SHP77 (cell line): ENCODE measurements around the gene AP1G2.
A peak's percentile ranks its signal among the peaks of the same experiment; 100 is the strongest.

Experiments used
- DNase-seq, 2 experiments: peaks; one replicate each; lab custom pipeline; 2025; lab: John Stamatoyannopoulos, UW

AP1G2 gene

DNA sequence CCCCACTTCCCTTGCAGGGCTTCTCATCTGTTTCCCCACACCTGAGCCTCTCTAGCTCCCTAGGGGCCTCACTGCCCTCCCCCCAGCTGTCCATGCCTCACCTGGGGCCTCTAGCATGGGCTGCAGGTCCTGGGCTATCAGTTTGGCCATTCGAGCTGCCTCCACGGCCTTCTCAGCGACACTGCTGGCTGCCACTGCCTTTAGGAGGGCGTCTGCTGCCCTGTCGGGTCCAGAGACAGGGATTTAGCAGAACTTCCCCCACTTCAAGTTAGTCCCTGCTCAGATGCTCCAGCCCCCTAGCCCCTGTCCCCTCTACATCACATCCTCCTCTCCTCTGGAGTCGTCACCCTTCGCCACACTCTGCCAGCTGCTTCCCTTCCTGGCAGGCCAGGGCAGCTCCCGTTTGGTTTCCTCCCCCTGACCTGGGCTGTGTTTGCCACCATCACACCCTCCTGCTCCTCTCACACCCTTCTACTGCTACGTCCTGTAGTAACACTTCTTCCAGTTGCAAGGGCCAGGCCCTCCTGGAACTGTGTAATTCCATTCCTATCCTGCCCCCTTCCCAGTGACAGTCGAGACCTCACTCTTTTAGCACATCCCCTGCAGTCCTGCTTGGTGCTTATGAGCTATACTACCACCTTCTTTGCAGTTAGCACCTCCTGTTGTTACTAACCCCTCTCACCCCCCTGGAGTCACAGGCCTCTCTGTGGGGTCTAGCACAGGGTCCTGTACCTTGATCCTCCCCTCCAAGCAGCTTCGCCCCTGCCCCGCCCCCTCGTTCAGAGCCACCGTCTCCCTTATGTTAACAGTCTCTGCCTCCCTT, 4.3 kb upstream of the AP1G2 start:
- DNase-seq, result peak in 1 of 2 experiments; percentile 15

- DNase-seq, result no peak
These were observed 3.4 kb upstream of the AP1G2 start for GRCh38 chr14:23570806-23571483.

- DNase-seq, result peak in 1 of 2 experiments; percentile 23
These were observed 2.0 kb upstream of the AP1G2 start for GRCh38 chr14:23569443-23570151.

DNA sequence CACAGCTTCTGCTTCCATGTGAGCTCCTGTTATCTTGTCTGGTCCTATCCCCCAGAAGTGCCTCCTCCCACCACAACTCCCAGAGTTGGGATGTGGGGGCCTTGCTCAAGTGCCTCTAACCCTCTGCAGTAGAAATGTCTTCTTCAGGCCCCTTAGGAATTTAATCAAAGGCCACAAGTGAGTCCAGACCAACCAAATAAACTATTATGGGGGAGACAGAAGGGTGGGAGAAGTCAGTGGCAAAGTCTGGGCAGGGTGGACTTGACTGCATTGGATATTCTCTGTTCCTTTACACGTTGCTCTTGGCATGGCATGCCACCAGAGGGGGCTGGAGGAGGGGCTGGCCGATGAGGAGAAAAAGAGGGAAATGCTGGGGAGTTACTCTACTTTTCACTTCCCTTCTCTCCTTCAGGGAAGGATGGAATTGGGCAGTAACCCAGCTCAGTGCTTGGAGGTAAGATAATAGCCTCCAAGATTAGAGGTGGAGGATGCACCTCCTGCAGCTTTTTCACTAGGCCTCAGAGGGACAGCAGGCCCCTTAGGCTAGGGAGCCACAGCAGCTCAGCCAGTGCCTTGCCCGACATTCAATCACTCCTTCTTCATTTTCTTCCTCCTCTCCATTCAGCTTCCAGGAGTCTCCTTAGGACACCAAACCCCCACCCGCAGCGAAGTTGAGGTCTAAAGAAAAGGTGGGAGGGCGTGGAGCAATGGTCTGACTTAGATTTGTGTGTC, 1.2 kb upstream of the AP1G2 start:
- peak; percentile 34 to 66 for DNase-seq

DNA sequence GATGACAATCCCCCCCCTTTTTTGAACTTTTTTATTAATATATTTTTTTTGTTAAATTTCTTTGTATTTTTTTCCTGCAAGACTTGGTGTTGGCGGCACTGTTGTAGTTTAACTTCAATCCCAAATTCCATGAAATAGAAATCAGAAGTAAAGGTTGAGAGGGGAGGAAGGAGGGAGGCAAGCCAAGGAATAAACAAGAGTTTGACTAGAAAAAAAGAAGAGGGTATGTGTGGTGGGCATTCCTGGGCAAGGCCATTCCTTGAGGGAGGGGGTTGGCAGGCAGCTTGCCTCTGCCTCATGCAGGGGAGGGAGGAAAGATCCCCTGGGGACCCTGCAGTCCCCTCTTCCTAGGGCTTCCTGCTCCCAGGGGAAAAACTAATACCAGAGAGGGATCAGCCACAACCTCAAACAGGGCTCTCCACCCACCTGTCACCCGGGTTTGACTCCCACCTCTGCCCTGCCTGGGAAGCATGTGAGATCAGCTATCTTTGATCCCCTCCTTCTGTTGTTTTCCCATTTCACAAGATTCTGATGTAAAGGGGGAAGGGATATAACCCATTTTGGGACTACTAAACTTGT, 519 bp upstream of the AP1G2 start:
- no peak for DNase-seq

- DNase-seq, result peak in 1 of 2 experiments; percentile 21
These were observed 809 bp downstream of the AP1G2 start for GRCh38 chr14:23566778-23567185.

DNA sequence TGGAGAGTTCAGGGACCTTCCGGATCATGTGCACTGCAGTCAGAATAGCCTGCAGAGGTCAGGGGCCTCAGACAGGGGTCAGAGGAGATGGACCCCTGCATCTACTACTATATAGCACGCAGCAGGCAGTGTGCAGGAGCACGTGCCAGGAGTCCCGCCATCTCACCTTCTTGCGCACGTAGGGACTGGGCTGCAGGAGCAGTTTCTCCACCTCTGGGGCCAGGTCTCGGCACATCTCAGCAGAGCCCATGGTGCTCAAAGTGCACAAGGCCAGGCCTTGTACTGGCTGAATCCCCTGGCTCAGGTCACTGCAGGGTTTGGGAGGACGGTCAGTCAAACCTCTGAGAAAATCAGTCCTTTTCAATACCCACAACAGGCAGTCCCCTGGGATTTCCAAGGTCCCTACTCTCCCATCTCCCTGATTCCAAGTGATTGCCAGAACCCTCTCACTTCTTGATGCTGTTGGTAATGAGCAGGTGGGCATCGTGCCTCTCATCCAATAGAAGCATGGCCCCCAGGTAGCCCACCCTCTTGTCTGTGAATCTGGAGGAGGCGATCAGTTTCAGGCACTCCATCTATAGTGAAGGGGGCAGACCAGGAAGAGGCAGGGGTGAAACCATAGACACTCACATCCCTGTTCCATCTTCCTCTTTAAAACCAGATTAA, 1.3 kb downstream of the AP1G2 start:
- DNase-seq, result no peak

- no peak for DNase-seq
These were observed 2.0 kb downstream of the AP1G2 start for GRCh38 chr14:23565626-23566025.

GRCh38 chr14:23564876-23565275, 2.7 kb downstream of the AP1G2 start:
- DNase-seq, result no peak

GRCh38 chr14:23564181-23564812, 3.3 kb downstream of the AP1G2 start:
- DNase-seq, result no peak

DNA sequence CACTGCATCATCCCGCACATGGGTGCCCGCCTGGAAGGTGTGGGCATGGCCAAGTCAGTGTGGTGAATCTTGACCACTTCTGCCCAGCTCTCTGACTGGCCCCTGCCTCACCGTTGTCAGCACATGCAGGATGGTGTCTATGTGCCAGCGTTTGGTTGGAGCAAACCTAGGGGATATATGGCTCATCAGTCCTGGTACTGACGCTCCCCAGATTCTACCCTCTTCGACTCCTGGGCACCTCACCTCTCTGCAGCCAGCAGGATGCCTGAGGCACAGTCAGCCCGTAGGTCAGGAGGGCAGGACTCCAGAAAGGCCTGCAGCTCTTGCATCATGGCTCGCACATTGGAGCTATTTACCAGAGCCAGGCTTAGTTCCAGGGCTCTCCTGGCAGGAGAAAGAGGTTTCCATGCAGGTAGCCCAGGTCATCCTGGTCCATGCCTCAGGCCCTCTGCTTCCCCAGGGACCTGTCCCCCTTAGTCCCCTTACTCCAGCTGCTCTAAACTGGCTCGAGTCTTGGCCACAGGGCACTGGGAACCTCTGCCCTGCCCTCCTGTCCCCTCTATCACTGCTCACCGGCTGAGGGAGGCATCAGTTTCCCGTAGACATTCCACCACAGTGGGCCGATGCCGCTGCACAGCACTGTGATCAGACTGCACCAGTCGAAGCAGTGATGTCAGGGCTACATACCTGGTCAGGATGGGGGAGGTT, 4.0 kb downstream of the AP1G2 start:
- DNase-seq, result no peak

- DNase-seq, result peak; percentile 57 to 63
These were observed 4.6 kb downstream of the AP1G2 start for GRCh38 chr14:23562822-23563472.

DNA sequence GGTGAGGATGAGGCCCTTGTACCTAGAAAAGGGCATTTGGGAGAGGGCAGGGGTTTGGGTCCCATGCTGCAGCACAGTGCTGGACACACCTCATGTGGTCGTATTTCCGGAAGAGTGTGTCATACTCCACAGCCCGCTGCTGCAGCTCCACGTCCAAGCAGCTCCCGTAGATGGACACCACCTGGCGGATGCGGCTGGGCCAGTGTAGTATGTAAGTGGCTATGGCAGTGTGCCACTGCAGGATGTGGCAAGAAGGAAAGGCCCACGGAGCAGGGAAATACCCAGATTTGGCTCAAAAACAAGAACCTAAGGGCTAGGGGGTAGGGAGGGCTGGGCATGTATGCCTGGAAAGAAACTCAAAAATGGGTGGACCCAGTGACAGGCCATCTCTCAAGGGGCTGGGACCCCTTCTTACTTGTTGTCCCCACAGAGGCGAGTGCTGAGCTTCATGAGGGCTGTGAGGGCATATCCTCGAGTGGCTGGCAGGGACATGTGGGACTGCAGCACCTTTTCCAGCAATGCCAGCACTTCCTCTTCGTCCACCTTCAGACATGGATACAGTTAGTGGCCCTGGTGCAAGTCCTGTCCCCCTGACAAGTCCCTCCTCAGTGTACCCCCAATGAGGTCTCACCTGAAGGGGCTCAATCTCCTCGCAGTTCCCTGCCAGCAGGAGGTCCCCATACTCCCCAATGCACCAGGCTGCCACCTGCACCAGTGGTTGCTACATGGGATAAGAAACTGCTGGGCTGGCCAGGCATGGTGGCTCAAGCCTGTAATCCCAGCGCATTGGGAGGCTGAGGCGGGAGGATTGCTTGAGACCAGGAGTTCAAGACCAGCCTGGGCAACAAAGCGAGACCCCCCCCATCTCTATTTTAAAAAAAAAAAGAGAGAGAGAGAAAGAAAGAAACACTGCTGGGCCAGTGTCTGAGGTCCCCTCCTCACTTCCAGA, 5.4 kb downstream of the AP1G2 start:
- peak; percentile 29 to 69 for DNase-seq

GRCh38 chr14:23561259-23561658, 6.3 kb downstream of the AP1G2 start:
- no peak for DNase-seq

GRCh38 chr14:23559926-23560520, 7.6 kb downstream of the AP1G2 start:
- DNase-seq, result no peak

DNA sequence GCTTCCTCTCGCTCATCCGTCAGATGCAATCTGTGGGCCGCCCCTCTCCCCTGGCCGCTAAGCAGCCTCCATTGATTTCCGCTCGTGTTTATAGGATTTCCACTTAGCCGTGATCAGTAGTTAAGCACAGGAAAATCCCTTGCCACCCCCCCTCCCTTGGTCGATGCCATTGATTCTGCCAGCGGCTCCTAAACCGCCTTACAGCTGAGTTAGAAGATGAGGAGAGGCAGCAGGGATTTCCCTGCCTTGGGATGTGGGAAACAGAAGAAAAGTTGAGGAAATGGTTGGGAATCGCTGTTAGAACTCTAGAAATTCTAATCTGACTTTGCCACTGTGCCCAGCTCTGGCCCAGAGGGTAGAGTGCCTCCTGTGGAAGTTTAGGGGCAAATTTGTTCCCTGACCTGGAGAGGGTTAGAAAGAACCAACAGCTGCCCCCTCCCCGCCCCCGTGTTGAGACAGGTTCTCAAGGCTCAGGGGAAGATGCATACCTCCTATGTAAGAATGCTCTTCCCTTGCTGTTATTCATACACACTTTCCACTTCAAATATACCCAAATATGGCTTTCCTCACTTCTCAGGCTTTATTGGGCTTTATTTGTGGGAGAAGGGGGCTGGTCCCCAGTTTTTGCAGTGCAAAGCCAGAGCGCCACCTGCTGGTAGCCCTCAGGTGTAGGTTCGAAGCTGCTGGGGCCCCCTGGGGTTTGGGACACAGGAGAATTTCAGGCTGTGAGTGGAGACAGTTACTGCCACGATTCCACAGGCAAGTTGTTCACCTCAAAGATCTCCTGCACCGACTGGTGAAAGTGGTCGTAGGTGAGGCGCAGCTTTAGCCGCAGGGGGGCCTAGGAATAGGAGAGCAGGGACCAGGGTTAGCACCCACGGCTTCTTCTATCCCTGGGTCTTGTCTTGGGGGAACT, 8.3 kb downstream of the AP1G2 start:
- DNase-seq, result peak; percentile 49 to 56
